SK-N-SH (cell line): ENCODE results near the gene TMEM254. TPM values are rescaled to one million over a fixed set of nuclear protein-coding genes. Genes with fewer than 3 reads are reported as not detected.

Source experiments
- CTCF ChIA-PET: fragments of 300-600, 350-600 bp; formaldehyde crosslinking; extraction: SDS; loops from one replicate; lab custom pipeline; 2021; lab: Yijun Ruan, JAX
- POLR2A ChIA-PET: fragments of 350-600 bp; sonication (Branson Sonifier 250); formaldehyde crosslinking; extraction: SDS; loops from one replicate; lab custom pipeline; 2020; ENCODE audit warnings: antibody characterized with exemption, inconsistent platforms; lab: Yijun Ruan, JAX
- DNase-seq: peaks from one replicate; pipeline ENCODE4 v3.0.0; 2012
- H2AFZ ChIP-seq: fragments of 200-600 bp; sonication (generic); 2 replicates; pipeline ENCODE4 v1.8.1; 2016; ENCODE audit warnings: antibody characterized with exemption, mild to moderate bottlenecking, low read depth
- H3F3A ChIP-seq: fragments of 200-600 bp; sonication (generic); replicated peaks from 2 replicates; pipeline ENCODE3; 2016; ENCODE audit warnings: antibody characterized with exemption, mild to moderate bottlenecking; ENCODE audit not compliant: insufficient read depth
- H3K27ac ChIP-seq, 2 experiments: fragments of 200-500 bp in 1 of 2; fragments of 200-600 bp in 1 of 2; sonication (Bioruptor generic) in 1 of 2; sonication (generic), shearing (Covaris generic) in 1 of 2; 2 replicates each; pipeline versions ENCODE4 v1.5.1 to v1.6.1; 2014 to 2016; ENCODE audit warnings: low read depth in 2 of 2, inconsistent platforms in 1 of 2, low read length in 1 of 2, mild to moderate bottlenecking in 1 of 2, mixed read lengths in 1 of 2
- H3K27me3 ChIP-seq: fragments of 200-600 bp; sonication (generic), shearing (Covaris generic); 2 replicates; pipeline ENCODE4 v1.6.1; 2016; ENCODE audit warnings: mixed run types; ENCODE audit not compliant: insufficient read depth
- H3K36me3 ChIP-seq, 2 experiments: fragments of 200-500 bp in 1 of 2; fragments of 200-600 bp in 1 of 2; sonication (Bioruptor generic) in 1 of 2; sonication (generic) in 1 of 2; replicated peaks in 1 of 2; 2 replicates each; pipeline versions ENCODE3 to v1.5.1; 2014 to 2016; ENCODE audit warnings: low read length in 1 of 2, mild to moderate bottlenecking in 1 of 2; ENCODE audit not compliant: insufficient read depth in 2 of 2, control insufficient read depth in 1 of 2
- H3K4me1 ChIP-seq, 2 experiments: fragments of 200-500 bp in 1 of 2; fragments of 200-600 bp in 1 of 2; sonication (Bioruptor generic) in 1 of 2; sonication (generic), shearing (Covaris generic) in 1 of 2; 2 replicates each; pipeline versions ENCODE4 v1.5.1 to v1.6.1; 2014 to 2016; ENCODE audit warnings: low read depth in 1 of 2, low read length in 1 of 2, mixed run types in 1 of 2; ENCODE audit not compliant: insufficient read depth in 2 of 2, control insufficient read depth in 1 of 2
- H3K4me2 ChIP-seq: fragments of 200-600 bp; sonication (generic), shearing (Covaris generic); 2 replicates; pipeline ENCODE4 v1.6.1; 2017; ENCODE audit warnings: mixed run types
- H3K4me3 ChIP-seq, 2 experiments: fragments of 200-500 bp in 1 of 2; fragments of 200-600 bp in 1 of 2; sonication (Bioruptor generic) in 1 of 2; sonication (generic), shearing (Covaris generic) in 1 of 2; 2 replicates each; pipeline versions ENCODE4 v1.5.1 to v1.8.1; 2014 to 2016; ENCODE audit warnings: low read depth in 2 of 2, inconsistent platforms in 1 of 2, low read length in 1 of 2, mild to moderate bottlenecking in 1 of 2, mixed read lengths in 1 of 2, moderate library complexity in 1 of 2
- H3K79me2 ChIP-seq: fragments of 200-600 bp; sonication (generic); 2 replicates; pipeline ENCODE4 v1.8.1; 2017; ENCODE audit warnings: mild to moderate bottlenecking; ENCODE audit not compliant: insufficient read depth
- H3K9ac ChIP-seq: fragments of 200-600 bp; sonication (generic); 2 replicates; pipeline ENCODE4 v1.6.1; 2017; ENCODE audit warnings: mixed run types
- H3K9me2 ChIP-seq: fragments of 200-600 bp; sonication (generic); 2 replicates; pipeline ENCODE4 v1.6.1; 2017; ENCODE audit warnings: mixed run types
- H3K9me3 ChIP-seq: fragments of 200-600 bp; sonication (generic); 2 replicates; pipeline ENCODE4 v1.6.1; 2017; ENCODE audit warnings: mixed run types, mild to moderate bottlenecking, moderate library complexity
- H4K20me1 ChIP-seq: fragments of 200-600 bp; sonication (generic); 2 replicates; pipeline ENCODE4 v1.6.1; 2017; ENCODE audit warnings: mild to moderate bottlenecking, mixed run types; ENCODE audit not compliant: insufficient read depth
- CHD2 ChIP-seq: fragments of 150-350 bp; IDR thresholded peaks from 2 replicates; pipeline ENCODE4 v1.6.1; 2018; ENCODE audit warnings: low read length; ENCODE audit not compliant: partially characterized antibody
- EP300 ChIP-seq, 2 experiments: IDR thresholded peaks; 2 replicates each; pipeline versions ENCODE4 v1.4.0 to v1.6.1; 2012; ENCODE audit warnings: borderline replicate concordance in 1 of 2, low read depth in 1 of 2, low read length in 1 of 2
- EZH2phosphoT487 ChIP-seq: fragments of 200-600 bp; sonication (generic); IDR thresholded peaks from 2 replicates; pipeline ENCODE4 v1.6.1; 2017; ENCODE audit warnings: low read depth, mixed run types, mild to moderate bottlenecking, antibody characterized with exemption, moderate library complexity, borderline replicate concordance
- FOXM1 ChIP-seq: IDR thresholded peaks from 2 replicates; pipeline ENCODE4 v1.4.0; 2012; ENCODE audit warnings: low read depth, mild to moderate bottlenecking
- JUND ChIP-seq: IDR thresholded peaks from 2 replicates; pipeline ENCODE4 v1.4.0; 2012
- MEF2A ChIP-seq: IDR thresholded peaks from 2 replicates; pipeline ENCODE4 v1.4.0; 2012; ENCODE audit warnings: low read depth, borderline replicate concordance
- MXI1 ChIP-seq: IDR thresholded peaks from 2 replicates; pipeline ENCODE4 v1.6.1; 2012; ENCODE audit warnings: mild to moderate bottlenecking, low read depth, low read length, improper control_type of control experiment
- NRF1 ChIP-seq: IDR thresholded peaks from 2 replicates; pipeline ENCODE4 v1.6.1; 2012; ENCODE audit warnings: low read depth, mild to moderate bottlenecking, low read length
- RAD21 ChIP-seq: IDR thresholded peaks from 2 replicates; pipeline ENCODE4 v1.6.1; 2012; ENCODE audit warnings: mild to moderate bottlenecking, low read length
- RCOR1 ChIP-seq: fragments of 150-350 bp; IDR thresholded peaks from 2 replicates; pipeline ENCODE4 v1.6.1; 2017; ENCODE audit warnings: antibody characterized with exemption, low read length
- RFX5 ChIP-seq: IDR thresholded peaks from 2 replicates; pipeline ENCODE4 v1.6.1; 2012; ENCODE audit warnings: mild to moderate bottlenecking, improper control_type of control experiment, low read length
- SIN3A ChIP-seq: IDR thresholded peaks from 2 replicates; pipeline ENCODE4 v1.6.1; 2012; ENCODE audit warnings: low read depth, mild to moderate bottlenecking, low read length, moderate library complexity, borderline replicate concordance
- TAF1 ChIP-seq: IDR thresholded peaks from 2 replicates; pipeline ENCODE4 v1.6.1; 2012; ENCODE audit warnings: low read depth, mild to moderate bottlenecking, low read length, moderate library complexity, borderline replicate concordance
- TCF12 ChIP-seq: IDR thresholded peaks from 2 replicates; pipeline ENCODE4 v1.4.0; 2012
- WGBS: methylation state at CpG from one replicate; pipeline ENCODE4 v1.1.6; 2017; ENCODE audit warnings: low lambda C conversion rate; 5-methylcytosine and 5-hydroxymethylcytosine counted together
- polyA plus RNA-seq, 3 experiments: library from polyadenylated mRNA; depleted of rRNA; stranded (reverse); fragments of >200 nt; gene quantifications; 2 replicates each; pipeline ENCODE4 v1.2.3, GENCODE V29; 2012
- TF ChIP-seq, protein P1 (sequence below): IDR thresholded peaks from 2 replicates; pipeline ENCODE4 v1.6.1; 2012; ENCODE audit warnings: mild to moderate bottlenecking, low read depth, low read length, moderate library complexity
- TF ChIP-seq, protein P2 (sequence below): fragments of 200-600 bp; sonication (generic); IDR thresholded peaks from 2 replicates; pipeline ENCODE4 v1.6.1; 2017; ENCODE audit warnings: antibody characterized with exemption, mild to moderate bottlenecking, moderate library complexity

TMEM254 gene
- polyA plus RNA-seq, 1 of the 3 experiments (the other 2 are of a cell fraction), result 20.5 TPM

DNA sequence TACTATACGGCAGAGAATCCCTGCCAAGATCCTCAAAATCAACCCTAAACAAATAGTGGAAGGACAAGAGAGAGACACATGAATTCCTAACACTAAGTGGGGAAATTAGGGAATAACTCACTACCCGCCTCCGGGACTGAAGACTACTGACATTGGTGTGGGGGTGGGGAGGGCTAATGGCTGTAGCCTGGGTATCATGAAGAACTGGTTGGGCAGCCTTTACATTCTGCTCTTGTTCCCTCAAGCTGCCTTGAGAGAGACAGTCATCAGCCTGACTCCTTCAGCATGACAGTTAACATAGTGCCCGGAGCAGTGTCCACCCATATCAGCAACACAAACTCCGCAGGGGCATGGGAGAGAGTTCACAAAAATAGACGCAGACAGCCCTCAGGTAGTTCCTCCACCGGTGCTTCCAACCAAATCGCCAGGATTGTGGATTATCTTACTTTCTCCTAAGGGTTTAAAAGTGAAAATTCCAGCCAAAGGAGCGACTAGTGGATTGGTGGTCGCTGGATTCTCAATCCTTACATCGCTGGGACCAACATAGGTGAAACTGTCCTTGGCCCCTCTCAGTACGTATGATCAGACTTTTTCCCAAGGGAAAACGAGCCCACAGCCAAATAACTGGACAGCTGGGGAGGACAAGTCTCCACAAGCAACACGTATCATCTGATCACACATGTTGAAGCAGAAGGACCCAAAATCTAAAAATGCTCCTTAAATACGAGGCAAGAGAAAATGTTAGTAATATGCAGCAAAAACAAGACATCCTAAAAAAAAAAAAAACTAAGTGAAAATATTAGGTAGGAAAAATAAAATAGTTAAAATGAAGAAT, 22.6 kb downstream of the TMEM254 start:
- 57% methylated on average over 15 of the region's 15 CpGs for WGBS
- POLR2A ChIA-PET, result no interaction called here
- H3F3A ChIP-seq, result no peaks in the 10 kb centered on the region

More for the DNA sequence above, 22.6 kb downstream of the TMEM254 start:
- H3K4me1 ChIP-seq, result peaks cover 0 to 7% of the 10 kb centered on the region in 2 experiments; a peak in 1 of 4 replicates
- H3K36me3 ChIP-seq, result no peaks in the 10 kb centered on the region
- H4K20me1 ChIP-seq, result no peaks in the 10 kb centered on the region
- no peak overlapping the region for H3K9ac ChIP-seq
- H3K27me3 ChIP-seq, result no peaks in the 10 kb centered on the region
- no peak overlapping the region for H3K27ac ChIP-seq
- H3K4me3 ChIP-seq, result no peak overlapping the region
- H3K79me2 ChIP-seq, result no peaks in the 10 kb centered on the region
- H3K4me2 ChIP-seq, result no peak overlapping the region
- DNase-seq, result no peak
- H2AFZ ChIP-seq, result no peak overlapping the region
- no peaks in the 10 kb centered on the region for H3K9me2 ChIP-seq
- H3K9me3 ChIP-seq, result no peaks in the 10 kb centered on the region
- TF ChIP-seq RAD21 (no peak), SIN3A (no peak), RCOR1 (no peak), EP300 (IDR thresholded peaks at IDR 0.05; ENCODE audit: borderline replicate concordance in 1 of 2, low read depth in 1 of 2, low read length in 1 of 2) (no peak), FOXM1 (no peak), RFX5 (no peak), NRF1 (no peak), JUND (no peak), CHD2 (no peak), MXI1 (no peak), MEF2A (no peak), TAF1 (no peak), EZH2phosphoT487 (no peak), TCF12 (no peak)
- TF ChIP-seq, protein P1, sequence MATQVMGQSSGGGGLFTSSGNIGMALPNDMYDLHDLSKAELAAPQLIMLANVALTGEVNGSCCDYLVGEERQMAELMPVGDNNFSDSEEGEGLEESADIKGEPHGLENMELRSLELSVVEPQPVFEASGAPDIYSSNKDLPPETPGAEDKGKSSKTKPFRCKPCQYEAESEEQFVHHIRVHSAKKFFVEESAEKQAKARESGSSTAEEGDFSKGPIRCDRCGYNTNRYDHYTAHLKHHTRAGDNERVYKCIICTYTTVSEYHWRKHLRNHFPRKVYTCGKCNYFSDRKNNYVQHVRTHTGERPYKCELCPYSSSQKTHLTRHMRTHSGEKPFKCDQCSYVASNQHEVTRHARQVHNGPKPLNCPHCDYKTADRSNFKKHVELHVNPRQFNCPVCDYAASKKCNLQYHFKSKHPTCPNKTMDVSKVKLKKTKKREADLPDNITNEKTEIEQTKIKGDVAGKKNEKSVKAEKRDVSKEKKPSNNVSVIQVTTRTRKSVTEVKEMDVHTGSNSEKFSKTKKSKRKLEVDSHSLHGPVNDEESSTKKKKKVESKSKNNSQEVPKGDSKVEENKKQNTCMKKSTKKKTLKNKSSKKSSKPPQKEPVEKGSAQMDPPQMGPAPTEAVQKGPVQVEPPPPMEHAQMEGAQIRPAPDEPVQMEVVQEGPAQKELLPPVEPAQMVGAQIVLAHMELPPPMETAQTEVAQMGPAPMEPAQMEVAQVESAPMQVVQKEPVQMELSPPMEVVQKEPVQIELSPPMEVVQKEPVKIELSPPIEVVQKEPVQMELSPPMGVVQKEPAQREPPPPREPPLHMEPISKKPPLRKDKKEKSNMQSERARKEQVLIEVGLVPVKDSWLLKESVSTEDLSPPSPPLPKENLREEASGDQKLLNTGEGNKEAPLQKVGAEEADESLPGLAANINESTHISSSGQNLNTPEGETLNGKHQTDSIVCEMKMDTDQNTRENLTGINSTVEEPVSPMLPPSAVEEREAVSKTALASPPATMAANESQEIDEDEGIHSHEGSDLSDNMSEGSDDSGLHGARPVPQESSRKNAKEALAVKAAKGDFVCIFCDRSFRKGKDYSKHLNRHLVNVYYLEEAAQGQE, result no peak
- TF ChIP-seq, protein P2, sequence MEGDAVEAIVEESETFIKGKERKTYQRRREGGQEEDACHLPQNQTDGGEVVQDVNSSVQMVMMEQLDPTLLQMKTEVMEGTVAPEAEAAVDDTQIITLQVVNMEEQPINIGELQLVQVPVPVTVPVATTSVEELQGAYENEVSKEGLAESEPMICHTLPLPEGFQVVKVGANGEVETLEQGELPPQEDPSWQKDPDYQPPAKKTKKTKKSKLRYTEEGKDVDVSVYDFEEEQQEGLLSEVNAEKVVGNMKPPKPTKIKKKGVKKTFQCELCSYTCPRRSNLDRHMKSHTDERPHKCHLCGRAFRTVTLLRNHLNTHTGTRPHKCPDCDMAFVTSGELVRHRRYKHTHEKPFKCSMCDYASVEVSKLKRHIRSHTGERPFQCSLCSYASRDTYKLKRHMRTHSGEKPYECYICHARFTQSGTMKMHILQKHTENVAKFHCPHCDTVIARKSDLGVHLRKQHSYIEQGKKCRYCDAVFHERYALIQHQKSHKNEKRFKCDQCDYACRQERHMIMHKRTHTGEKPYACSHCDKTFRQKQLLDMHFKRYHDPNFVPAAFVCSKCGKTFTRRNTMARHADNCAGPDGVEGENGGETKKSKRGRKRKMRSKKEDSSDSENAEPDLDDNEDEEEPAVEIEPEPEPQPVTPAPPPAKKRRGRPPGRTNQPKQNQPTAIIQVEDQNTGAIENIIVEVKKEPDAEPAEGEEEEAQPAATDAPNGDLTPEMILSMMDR, result no peak
- TF ChIP-seq, all 33 proteins: peak for 0
- CTCF ChIA-PET, result interaction anchor here (0.8 to 1.5 kb wide), 2 partner anchors 10 to 43 kb away, joined by 3 to 4 read pairs; no protein-coding TSS in a partner anchor
